Ectodermal cell (in vitro differentiated cells): Measurements from ENCODE around the gene INPP5E.

ENCODE experiments used
- H3K27ac ChIP-seq: 2 replicates; pipeline ENCODE4 v1.7.0; 2013; ENCODE audit warnings: mild to moderate bottlenecking, low read depth, low read length; ENCODE audit not compliant: insufficient read depth, poor library complexity, severe bottlenecking
- H3K27me3 ChIP-seq: 2 replicates; pipeline ENCODE4 v1.7.0; 2013; ENCODE audit warnings: mild to moderate bottlenecking, low read length; ENCODE audit not compliant: insufficient read depth, control insufficient read depth, poor library complexity, severe bottlenecking
- H3K36me3 ChIP-seq: one replicate; pipeline ENCODE4 v1.7.0; 2013; ENCODE audit warnings: low read length; ENCODE audit not compliant: control insufficient read depth, insufficient read depth
- H3K4me1 ChIP-seq: one replicate; pipeline ENCODE4 v1.7.0; 2013; ENCODE audit warnings: low read length; ENCODE audit not compliant: control insufficient read depth, insufficient read depth
- H3K4me3 ChIP-seq: 2 replicates; pipeline ENCODE4 v1.7.0; 2013; ENCODE audit warnings: low read depth, low read length, control low read depth; ENCODE audit not compliant: insufficient read depth
- H3K9me3 ChIP-seq: 2 replicates; pipeline ENCODE4 v1.7.0; 2013; ENCODE audit warnings: mild to moderate bottlenecking, low read length, moderate library complexity; ENCODE audit not compliant: control insufficient read depth
- WGBS, 2 experiments: methylation state at CpG; one replicate each; pipeline ENCODE4 v1.1.7; 2013; ENCODE audit warnings: missing lambda C conversion rate in 2 of 2; 5-methylcytosine and 5-hydroxymethylcytosine counted together

Gene INPP5E

GRCh38 chr9:136447173-136447778 lies 7.6 kb upstream of the INPP5E start:
- Histone ChIP-seq H3K36me3 (peaks cover 39% of the 10 kb centered on the region), H3K4me3 (no peak overlapping the region), H3K27me3 (no peaks in the 10 kb centered on the region), H3K9me3 (no peaks in the 10 kb centered on the region), H3K4me1 (no peaks in the 10 kb centered on the region), H3K27ac (no peak overlapping the region)
- WGBS, 2 experiments = 96 to 97% methylated on average over 27 of the region's 27 CpGs

GRCh38 chr9:136445799-136446198 lies 6.2 kb upstream of the INPP5E start:
- H3K36me3 ChIP-seq = peaks cover 31% of the 10 kb centered on the region

GRCh38 chr9:136444102-136444501 lies 4.5 kb upstream of the INPP5E start:
- H3K4me3 ChIP-seq = no peak overlapping the region
- peaks cover 29% of the 10 kb centered on the region for H3K36me3 ChIP-seq
- H3K4me1 ChIP-seq = no peaks in the 10 kb centered on the region
- H3K9me3 ChIP-seq = no peaks in the 10 kb centered on the region
- H3K27me3 ChIP-seq = no peaks in the 10 kb centered on the region
- H3K27ac ChIP-seq = no peak overlapping the region
- 97% methylated on average over 20 of the region's 20 CpGs for WGBS, 2 experiments

More at GRCh38 chr9:136445799-136446198, 6.2 kb upstream of the INPP5E start:
- 96 to 99% methylated on average over 7 of the region's 7 CpGs for WGBS, 2 experiments
- no peak overlapping the region for H3K4me3 ChIP-seq
- no peaks in the 10 kb centered on the region for H3K4me1 ChIP-seq
- no peak overlapping the region for H3K27ac ChIP-seq
- H3K9me3 ChIP-seq = no peaks in the 10 kb centered on the region
- no peaks in the 10 kb centered on the region for H3K27me3 ChIP-seq

GRCh38 chr9:136443687-136444086 lies 4.0 kb upstream of the INPP5E start:
- Histone ChIP-seq H3K9me3 (no peaks in the 10 kb centered on the region), H3K4me1 (no peaks in the 10 kb centered on the region), H3K36me3 (peaks cover 29% of the 10 kb centered on the region), H3K4me3 (no peak overlapping the region), H3K27me3 (no peaks in the 10 kb centered on the region), H3K27ac (no peak overlapping the region)
- WGBS, 2 experiments = 95% methylated on average over 7 of the region's 7 CpGs

GRCh38 chr9:136443087-136443486 lies 3.4 kb upstream of the INPP5E start:
- 92 to 95% methylated on average over 15 of the region's 15 CpGs for WGBS, 2 experiments
- H3K9me3 ChIP-seq = no peaks in the 10 kb centered on the region
- H3K36me3 ChIP-seq = peaks cover 29% of the 10 kb centered on the region
- no peak overlapping the region for H3K27ac ChIP-seq
- H3K4me1 ChIP-seq = peaks cover 1% of the 10 kb centered on the region
- H3K27me3 ChIP-seq = no peaks in the 10 kb centered on the region
- no peak overlapping the region for H3K4me3 ChIP-seq

- no peak overlapping the region for H3K27ac ChIP-seq
- WGBS, 2 experiments = 90 to 96% methylated on average over 5 of the region's 5 CpGs
- no peak overlapping the region for H3K4me3 ChIP-seq
- no peaks in the 10 kb centered on the region for H3K9me3 ChIP-seq
- no peaks in the 10 kb centered on the region for H3K27me3 ChIP-seq
- peaks cover 23% of the 10 kb centered on the region for H3K36me3 ChIP-seq
- H3K4me1 ChIP-seq = peaks cover 8% of the 10 kb centered on the region
Measured at GRCh38 chr9:136442265-136442664, 2.6 kb upstream of the INPP5E start.

GRCh38 chr9:136441681-136442245 lies 2.1 kb upstream of the INPP5E start:
- H3K27me3 ChIP-seq = no peaks in the 10 kb centered on the region
- WGBS, 2 experiments = 95 to 96% methylated on average over 17 of the region's 17 CpGs
- no peak overlapping the region for H3K4me3 ChIP-seq
- H3K36me3 ChIP-seq = peaks cover 18% of the 10 kb centered on the region
- peaks cover 8% of the 10 kb centered on the region for H3K4me1 ChIP-seq
- H3K9me3 ChIP-seq = no peaks in the 10 kb centered on the region
- no peak overlapping the region for H3K27ac ChIP-seq

- Histone ChIP-seq H3K4me3 (no peak overlapping the region), H3K4me1 (peaks cover 8% of the 10 kb centered on the region), H3K36me3 (peaks cover 15% of the 10 kb centered on the region), H3K27ac (no peak overlapping the region), H3K9me3 (no peaks in the 10 kb centered on the region), H3K27me3 (no peaks in the 10 kb centered on the region)
- WGBS, 2 experiments = 97% methylated on average over 15 of the region's 15 CpGs
Measured at GRCh38 chr9:136441191-136441680, 1.6 kb upstream of the INPP5E start.

- no peak overlapping the region for H3K27ac ChIP-seq
- H3K4me3 ChIP-seq = peak overlapping the region; percentile 86
- H3K9me3 ChIP-seq = no peaks in the 10 kb centered on the region
- H3K36me3 ChIP-seq = no peaks in the 10 kb centered on the region
- no peaks in the 10 kb centered on the region for H3K27me3 ChIP-seq
- H3K4me1 ChIP-seq = peaks cover 8% of the 10 kb centered on the region
- 1% methylated on average over 91 of the region's 91 CpGs for WGBS, 2 experiments
Measured at GRCh38 chr9:136438548-136439480, 831 bp downstream of the INPP5E start.
